HepG2 (cell line): ENCODE data around the gene AJM1. TPM values are rescaled to one million over a fixed set of nuclear protein-coding genes. Genes with fewer than 3 reads are reported as not detected.

Experiments used
- BCL6 ChIP-seq: IDR thresholded peaks from 2 replicates; pipeline ENCODE4 v1.6.1; 2016; ENCODE audit warnings: missing genetic modification reagents, missing compliant biosample characterization
- CHD4 ChIP-seq: fragments of 200-600 bp; sonication (generic); IDR thresholded peaks from 2 replicates; pipeline ENCODE4 v1.7.0; 2017; ENCODE audit warnings: mild to moderate bottlenecking, low read length, borderline replicate concordance
- DNMT1 ChIP-seq: sonication (generic); formaldehyde crosslinking; IDR thresholded peaks from 2 replicates; pipeline ENCODE4 v1.5.1; 2020; ENCODE audit warnings: mild to moderate bottlenecking, missing genetic modification reagents
- EHMT2 ChIP-seq: fragments of 200-600 bp; sonication (generic); IDR thresholded peaks from 2 replicates; pipeline ENCODE4 v1.7.0; 2017; ENCODE audit warnings: antibody characterized with exemption, low read depth, low read length, borderline replicate concordance
- NFYC ChIP-seq: IDR thresholded peaks from 2 replicates; pipeline ENCODE4 v1.6.1; 2016; ENCODE audit warnings: missing genetic modification reagents, missing compliant biosample characterization
- SMARCE1 ChIP-seq: fragments of 450-650 bp; IDR thresholded peaks from 2 replicates; pipeline ENCODE4 v1.6.1; 2017; ENCODE audit warnings: borderline replicate concordance
- TAF1 ChIP-seq: sonication (generic); formaldehyde crosslinking; IDR thresholded peaks from 2 replicates; pipeline ENCODE4 v1.4.0; 2020; ENCODE audit warnings: missing genetic modification reagents
- ZC3H4 ChIP-seq: sonication (generic); formaldehyde crosslinking; IDR thresholded peaks from 2 replicates; pipeline ENCODE4 v1.4.0; 2020; ENCODE audit warnings: missing genetic modification reagents, borderline replicate concordance
- ZNF276 ChIP-seq: sonication (generic); formaldehyde crosslinking; IDR thresholded peaks from 2 replicates; pipeline ENCODE4 v1.4.0; 2020; ENCODE audit warnings: mild to moderate bottlenecking, low read depth, missing genetic modification reagents
- ZNF329 ChIP-seq: sonication (generic); formaldehyde crosslinking; IDR thresholded peaks from 2 replicates; pipeline ENCODE4 v1.9.0; 2021; ENCODE audit warnings: low read depth, mild to moderate bottlenecking, missing genetic modification reagents
- ZNF557 ChIP-seq: sonication (generic); formaldehyde crosslinking; IDR thresholded peaks from 2 replicates; pipeline ENCODE4 v1.4.0; 2020; ENCODE audit warnings: missing genetic modification reagents
- ZNF614 ChIP-seq: IDR thresholded peaks from 2 replicates; pipeline ENCODE4 v1.6.1; 2018; ENCODE audit warnings: missing biosample characterization, missing genetic modification reagents, inconsistent platforms, borderline replicate concordance
- ZNF652 ChIP-seq: IDR thresholded peaks from 2 replicates; pipeline ENCODE4 v1.6.1; 2016; ENCODE audit warnings: low read depth, borderline replicate concordance
- ZNF674 ChIP-seq: sonication (generic); formaldehyde crosslinking; IDR thresholded peaks from 2 replicates; pipeline ENCODE4 v1.5.0; 2020; ENCODE audit warnings: low read depth, mild to moderate bottlenecking, missing genetic modification reagents
- polyA plus RNA-seq, 8 experiments: library from polyadenylated mRNA; depleted of rRNA in 3 of 8; stranded (reverse) in 7 of 8; unstranded in 1 of 8; fragments of >200 nt; fragmentation: Illumina TruSeq in 4 of 8; extraction: Trizol in 4 of 8; gene quantifications; 2 replicates each; pipeline versions ENCODE4 v1.2.1 to v1.2.3, GENCODE V29; 2011 to 2016; ENCODE audit warnings: low read depth in 4 of 8, missing spikeins in 1 of 8, mixed read lengths in 1 of 8; ENCODE audit not compliant: insufficient read depth in 1 of 8
- total RNA-seq, 5 experiments: library from RNA; depleted of rRNA; stranded (reverse); fragments of >200 nt; fragmentation: Illumina TruSeq; extraction: Trizol; gene quantifications; 2 replicates each; pipeline ENCODE4 v1.2.3, GENCODE V29; 2016; ENCODE audit warnings: low read depth in 1 of 5
- TF ChIP-seq, protein P1 (sequence below): sonication (generic); formaldehyde crosslinking; IDR thresholded peaks from 2 replicates; pipeline ENCODE4 v1.4.0; 2020; ENCODE audit warnings: mild to moderate bottlenecking, missing genetic modification reagents
- TF ChIP-seq, protein P2 (sequence below): sonication (generic); formaldehyde crosslinking; IDR thresholded peaks from 2 replicates; pipeline ENCODE4 v1.5.0; 2020; ENCODE audit warnings: missing genetic modification reagents
- TF ChIP-seq, protein P3 (sequence below): sonication (generic); formaldehyde crosslinking; IDR thresholded peaks from 2 replicates; pipeline ENCODE4 v1.5.1; 2020; ENCODE audit warnings: mild to moderate bottlenecking, missing genetic modification reagents, moderate library complexity
- TF ChIP-seq, protein P4 (sequence below): sonication (generic); formaldehyde crosslinking; conservative IDR thresholded peaks from 2 replicates; pipeline ENCODE4 v1.8.0; 2022; ENCODE audit warnings: missing genetic modification reagents

The AJM1 gene
- total and polyA plus RNA-seq, 2 of the 13 experiments (the other 11 are each of a cell fraction or from before 2014, with no cell fraction given), result 1.1 to 1.2 TPM

DNA sequence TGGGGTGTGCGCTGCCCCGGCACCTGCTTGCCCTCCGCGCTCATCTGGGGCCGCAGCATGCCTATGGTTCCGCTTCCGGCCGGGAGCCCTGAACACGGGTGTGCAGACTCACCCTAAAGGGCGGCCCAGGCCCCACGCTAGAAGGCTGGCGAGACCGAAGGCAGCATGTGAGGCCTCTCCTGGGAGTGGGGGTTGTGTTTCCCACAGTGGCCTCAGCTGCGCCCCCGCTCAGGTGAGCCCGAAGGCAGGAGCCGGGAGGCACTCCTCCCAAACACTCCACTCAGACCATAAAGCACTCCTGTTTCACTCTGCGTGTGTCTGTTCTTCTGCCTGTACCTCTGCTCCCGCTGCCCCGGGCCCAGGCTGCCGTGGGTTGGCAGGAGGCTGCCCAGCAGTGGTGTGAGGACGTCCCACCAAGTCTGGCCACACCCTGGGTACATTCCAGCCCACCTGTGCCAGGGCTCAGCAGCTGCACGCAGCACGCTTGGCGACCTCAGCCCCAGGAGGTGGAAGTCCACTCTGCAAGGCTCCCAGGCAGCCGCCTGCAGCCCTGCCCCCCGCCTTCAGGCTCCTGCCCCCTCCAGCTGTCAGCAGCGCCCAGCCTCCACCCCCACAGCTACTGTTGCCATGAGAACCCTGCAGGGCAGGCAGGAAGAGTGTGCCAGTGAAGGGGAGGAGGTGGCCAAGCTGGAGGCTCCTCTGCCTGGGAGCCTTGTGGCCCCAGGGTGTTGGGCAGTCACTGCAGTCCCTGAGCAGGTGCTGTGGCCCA lies 1.2 kb upstream of the AJM1 start (continued):
- TF ChIP-seq, protein P1, sequence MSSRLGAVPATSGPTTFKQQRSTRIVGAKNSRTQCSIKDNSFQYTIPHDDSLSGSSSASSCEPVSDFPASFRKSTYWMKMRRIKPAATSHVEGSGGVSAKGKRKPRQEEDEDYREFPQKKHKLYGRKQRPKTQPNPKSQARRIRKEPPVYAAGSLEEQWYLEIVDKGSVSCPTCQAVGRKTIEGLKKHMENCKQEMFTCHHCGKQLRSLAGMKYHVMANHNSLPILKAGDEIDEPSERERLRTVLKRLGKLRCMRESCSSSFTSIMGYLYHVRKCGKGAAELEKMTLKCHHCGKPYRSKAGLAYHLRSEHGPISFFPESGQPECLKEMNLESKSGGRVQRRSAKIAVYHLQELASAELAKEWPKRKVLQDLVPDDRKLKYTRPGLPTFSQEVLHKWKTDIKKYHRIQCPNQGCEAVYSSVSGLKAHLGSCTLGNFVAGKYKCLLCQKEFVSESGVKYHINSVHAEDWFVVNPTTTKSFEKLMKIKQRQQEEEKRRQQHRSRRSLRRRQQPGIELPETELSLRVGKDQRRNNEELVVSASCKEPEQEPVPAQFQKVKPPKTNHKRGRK (CRISPR knock-in tag), result no peak
- TF ChIP-seq ZNF674 (CRISPR knock-in tag) (no peak), NFYC (CRISPR knock-in tag) (no peak), ZNF329 (CRISPR knock-in tag) (no peak), ZC3H4 (CRISPR knock-in tag) (no peak), EHMT2 (no peak), ZNF614 (CRISPR knock-in tag) (no peak), TAF1 (CRISPR knock-in tag) (no peak), DNMT1 (CRISPR knock-in tag) (0 out of 2 replicates have a peak, but pooled peaks have one; percentile 20), CHD4 (no peak), BCL6 (CRISPR knock-in tag) (no peak), ZNF276 (CRISPR knock-in tag) (no peak), ZNF652 (no peak), ZNF557 (no peak), SMARCE1 (no peak)
- TF ChIP-seq, protein P2, sequence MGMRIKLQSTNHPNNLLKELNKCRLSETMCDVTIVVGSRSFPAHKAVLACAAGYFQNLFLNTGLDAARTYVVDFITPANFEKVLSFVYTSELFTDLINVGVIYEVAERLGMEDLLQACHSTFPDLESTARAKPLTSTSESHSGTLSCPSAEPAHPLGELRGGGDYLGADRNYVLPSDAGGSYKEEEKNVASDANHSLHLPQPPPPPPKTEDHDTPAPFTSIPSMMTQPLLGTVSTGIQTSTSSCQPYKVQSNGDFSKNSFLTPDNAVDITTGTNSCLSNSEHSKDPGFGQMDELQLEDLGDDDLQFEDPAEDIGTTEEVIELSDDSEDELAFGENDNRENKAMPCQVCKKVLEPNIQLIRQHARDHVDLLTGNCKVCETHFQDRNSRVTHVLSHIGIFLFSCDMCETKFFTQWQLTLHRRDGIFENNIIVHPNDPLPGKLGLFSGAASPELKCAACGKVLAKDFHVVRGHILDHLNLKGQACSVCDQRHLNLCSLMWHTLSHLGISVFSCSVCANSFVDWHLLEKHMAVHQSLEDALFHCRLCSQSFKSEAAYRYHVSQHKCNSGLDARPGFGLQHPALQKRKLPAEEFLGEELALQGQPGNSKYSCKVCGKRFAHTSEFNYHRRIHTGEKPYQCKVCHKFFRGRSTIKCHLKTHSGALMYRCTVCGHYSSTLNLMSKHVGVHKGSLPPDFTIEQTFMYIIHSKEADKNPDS (CRISPR knock-in tag), result no peak
- TF ChIP-seq, protein P3, sequence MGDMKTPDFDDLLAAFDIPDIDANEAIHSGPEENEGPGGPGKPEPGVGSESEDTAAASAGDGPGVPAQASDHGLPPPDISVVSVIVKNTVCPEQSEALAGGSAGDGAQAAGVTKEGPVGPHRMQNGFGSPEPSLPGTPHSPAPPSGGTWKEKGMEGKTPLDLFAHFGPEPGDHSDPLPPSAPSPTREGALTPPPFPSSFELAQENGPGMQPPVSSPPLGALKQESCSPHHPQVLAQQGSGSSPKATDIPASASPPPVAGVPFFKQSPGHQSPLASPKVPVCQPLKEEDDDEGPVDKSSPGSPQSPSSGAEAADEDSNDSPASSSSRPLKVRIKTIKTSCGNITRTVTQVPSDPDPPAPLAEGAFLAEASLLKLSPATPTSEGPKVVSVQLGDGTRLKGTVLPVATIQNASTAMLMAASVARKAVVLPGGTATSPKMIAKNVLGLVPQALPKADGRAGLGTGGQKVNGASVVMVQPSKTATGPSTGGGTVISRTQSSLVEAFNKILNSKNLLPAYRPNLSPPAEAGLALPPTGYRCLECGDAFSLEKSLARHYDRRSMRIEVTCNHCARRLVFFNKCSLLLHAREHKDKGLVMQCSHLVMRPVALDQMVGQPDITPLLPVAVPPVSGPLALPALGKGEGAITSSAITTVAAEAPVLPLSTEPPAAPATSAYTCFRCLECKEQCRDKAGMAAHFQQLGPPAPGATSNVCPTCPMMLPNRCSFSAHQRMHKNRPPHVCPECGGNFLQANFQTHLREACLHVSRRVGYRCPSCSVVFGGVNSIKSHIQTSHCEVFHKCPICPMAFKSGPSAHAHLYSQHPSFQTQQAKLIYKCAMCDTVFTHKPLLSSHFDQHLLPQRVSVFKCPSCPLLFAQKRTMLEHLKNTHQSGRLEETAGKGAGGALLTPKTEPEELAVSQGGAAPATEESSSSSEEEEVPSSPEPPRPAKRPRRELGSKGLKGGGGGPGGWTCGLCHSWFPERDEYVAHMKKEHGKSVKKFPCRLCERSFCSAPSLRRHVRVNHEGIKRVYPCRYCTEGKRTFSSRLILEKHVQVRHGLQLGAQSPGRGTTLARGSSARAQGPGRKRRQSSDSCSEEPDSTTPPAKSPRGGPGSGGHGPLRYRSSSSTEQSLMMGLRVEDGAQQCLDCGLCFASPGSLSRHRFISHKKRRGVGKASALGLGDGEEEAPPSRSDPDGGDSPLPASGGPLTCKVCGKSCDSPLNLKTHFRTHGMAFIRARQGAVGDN, result peak; percentile 85
- TF ChIP-seq, protein P4, sequence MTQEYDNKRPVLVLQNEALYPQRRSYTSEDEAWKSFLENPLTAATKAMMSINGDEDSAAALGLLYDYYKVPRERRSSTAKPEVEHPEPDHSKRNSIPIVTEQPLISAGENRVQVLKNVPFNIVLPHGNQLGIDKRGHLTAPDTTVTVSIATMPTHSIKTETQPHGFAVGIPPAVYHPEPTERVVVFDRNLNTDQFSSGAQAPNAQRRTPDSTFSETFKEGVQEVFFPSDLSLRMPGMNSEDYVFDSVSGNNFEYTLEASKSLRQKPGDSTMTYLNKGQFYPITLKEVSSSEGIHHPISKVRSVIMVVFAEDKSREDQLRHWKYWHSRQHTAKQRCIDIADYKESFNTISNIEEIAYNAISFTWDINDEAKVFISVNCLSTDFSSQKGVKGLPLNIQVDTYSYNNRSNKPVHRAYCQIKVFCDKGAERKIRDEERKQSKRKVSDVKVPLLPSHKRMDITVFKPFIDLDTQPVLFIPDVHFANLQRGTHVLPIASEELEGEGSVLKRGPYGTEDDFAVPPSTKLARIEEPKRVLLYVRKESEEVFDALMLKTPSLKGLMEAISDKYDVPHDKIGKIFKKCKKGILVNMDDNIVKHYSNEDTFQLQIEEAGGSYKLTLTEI (CRISPR knock-in tag), result no peak
